ENCODE results near the gene SEMA4B.

Gene SEMA4B

DNA sequence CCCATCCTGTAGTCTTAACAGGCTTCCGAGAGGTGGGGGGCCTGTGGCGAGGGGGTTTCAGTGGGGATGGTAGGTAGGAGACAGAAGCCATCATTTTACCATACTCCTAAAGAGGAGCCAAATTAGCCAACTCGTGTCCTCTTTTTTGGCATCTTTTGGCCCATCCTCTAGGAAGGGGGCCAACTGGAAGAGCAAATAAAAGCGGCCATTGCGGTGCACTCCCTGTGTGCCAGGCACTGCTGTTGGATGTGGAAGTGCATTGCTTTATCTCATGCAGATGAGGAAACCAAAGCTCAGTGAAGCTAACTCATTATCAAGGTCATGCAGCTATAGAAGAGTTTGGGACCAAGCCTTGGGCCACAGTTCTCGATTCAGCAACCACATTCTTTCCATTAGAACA is 6.1 kb downstream of the SEMA4B start:
- no peak for DNase-seq (ENCODE audit: low read depth)

GRCh38 chr15:90208356-90208755 is 7.2 kb downstream of the SEMA4B start:
- no peak for DNase-seq (ENCODE audit: low read depth)

DNA sequence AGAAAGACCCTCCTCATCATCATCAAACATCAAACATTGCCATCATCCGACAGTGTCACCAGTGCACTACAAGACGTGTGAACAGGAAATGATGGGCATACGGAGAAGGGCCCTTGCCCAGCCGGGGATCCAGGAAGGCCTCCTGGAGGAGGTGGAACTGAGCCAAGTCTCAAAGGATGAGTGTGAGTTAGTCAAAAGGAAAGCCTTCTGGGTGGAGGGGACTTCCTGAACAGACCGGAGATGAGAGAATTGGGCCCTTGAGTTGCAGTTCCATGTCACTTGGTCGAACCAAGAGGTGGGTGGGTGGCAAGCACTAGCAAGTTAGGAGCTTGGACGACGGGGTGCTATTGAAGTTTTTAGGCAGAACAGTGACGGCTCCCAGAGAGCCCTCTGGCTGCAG is 8.5 kb downstream of the SEMA4B start:
- no peak for DNase-seq (ENCODE audit: low read depth)

DNA sequence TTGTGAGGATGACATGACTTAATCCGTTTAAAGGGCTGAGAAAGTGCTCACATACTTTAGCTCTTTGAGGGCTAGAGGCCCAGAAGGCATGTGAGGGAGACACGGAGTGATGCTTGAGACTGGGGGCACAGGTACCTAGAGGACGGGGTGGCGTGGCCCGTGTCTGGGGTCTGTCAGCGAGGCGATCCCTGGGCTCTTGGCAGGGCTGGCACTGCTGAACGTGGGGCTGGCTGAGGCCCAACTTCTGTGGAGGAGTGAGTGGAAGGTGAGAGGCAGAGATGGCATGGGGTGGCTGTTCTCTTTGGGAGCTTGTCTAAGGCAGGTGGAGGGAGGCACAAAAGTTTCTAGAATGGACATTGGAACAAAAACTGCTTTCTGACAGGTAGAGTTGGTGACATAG is 9.5 kb downstream of the SEMA4B start:
- DNase-seq (ENCODE audit: low read depth), result no peak

DNA sequence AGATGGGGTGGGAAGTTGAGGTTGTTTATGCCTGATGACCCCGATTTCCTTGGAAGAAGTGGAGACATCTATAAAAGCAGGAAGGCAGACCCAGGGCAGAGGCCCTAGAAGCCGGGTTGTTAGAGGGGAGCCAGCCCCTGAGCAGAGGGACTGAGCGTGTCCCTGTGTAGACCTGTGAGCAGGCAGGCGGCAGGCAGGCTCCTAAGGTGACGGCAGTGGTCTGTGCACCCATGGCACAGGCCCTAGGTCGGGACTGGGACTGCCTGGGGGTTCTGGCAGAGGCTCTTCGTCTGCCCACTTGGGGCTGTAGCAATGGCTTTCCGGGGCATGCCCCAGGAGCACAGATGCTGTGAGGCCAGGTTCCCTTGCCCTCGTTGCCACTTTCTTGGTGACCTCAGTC is 9.9 kb downstream of the SEMA4B start:
- DNase-seq (ENCODE audit: low read depth), result no peak

DNA sequence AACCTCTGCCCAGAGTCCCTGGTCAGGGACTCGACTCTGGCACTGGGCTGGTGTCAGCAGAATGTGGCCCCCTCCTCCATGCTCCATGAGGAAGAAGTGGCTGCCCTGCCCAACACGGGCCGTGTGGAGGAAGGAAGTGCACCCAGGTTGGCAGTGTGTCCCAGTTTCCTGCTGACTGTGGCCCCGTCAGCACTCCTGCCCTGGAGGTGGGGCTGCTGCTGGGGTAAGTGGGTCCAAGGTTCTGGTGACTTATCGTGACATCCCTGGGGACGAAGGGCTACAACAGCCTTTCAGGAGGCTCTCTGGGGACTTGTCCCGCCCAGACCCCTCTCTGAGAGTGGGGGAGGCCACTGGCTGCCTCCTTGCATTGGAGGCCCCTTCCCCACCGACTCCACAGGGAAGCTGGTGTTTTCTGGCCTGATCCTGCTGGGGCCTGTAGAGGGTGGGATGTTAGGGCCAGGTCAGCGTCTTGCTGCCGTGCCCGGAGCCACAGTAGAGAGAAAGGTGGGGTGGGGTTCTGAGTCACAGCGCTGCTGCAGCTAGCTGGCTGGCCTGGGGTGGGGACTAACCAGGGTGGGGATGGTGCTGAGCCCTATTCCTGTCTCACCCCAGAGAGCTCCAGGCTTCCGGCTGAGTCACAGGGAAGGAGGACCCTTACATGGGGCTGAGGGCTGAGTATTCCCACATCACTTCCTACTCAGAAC is 10.5 kb downstream of the SEMA4B start:
- DNase-seq (ENCODE audit: low read depth), result no peak

- DNase-seq (ENCODE audit: low read depth), result no peak
These were observed 11.3 kb downstream of the SEMA4B start for GRCh38 chr15:90212221-90213098.

DNA sequence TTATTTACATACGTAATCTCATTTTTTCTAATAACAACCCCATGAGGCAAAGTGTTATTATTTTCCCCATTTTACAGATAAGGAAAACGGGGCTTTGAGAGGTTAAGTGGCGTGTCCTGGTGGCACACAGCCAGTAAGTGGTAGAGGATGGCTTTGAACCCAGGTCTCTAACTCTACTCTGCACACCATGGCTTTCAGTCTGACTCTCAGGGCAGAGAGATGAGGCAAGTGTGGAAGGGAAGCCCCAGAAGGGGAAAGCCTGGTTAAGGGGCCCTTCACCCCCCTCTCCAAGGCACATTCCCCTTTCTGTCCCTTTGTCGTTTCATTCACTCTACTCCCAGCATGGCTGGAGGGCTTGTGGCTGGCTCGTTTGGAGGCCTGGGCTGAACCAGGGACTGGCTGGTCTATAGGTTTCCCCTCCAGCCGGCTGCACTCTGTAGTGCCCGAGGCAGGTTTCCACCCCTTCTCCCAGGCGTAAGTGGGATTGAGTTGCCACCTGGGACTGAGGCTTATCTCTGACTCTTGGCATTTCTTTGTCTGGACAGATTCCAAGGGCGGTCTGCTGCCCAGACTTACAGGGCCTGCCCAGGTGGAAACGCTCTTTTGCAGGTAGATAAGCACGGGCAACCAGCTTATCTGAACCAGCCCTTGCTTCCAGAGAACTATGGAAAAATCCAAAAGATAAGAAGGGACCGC is 12.1 kb downstream of the SEMA4B start:
- no peak for DNase-seq (ENCODE audit: low read depth)

DNA sequence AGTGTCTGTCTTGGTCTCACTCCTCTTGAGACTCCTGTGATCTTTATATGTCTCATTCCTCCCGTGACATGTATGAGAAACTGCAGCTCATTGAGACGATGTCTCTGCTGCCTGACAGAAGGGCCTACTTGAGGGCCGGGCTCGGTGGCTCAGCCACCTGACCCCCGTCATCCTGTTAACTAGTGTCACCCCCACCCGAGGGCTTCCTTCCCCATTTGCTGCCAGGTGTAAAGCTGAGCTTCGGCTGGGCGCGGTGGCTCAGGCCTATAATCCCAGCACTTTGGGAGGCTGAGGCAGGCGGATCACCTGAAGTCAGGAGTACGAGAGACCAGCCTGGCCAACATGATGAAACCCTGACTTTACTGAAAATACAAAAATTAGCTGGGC is 12.7 kb downstream of the SEMA4B start:
- no peak for DNase-seq (ENCODE audit: low read depth)

DNA sequence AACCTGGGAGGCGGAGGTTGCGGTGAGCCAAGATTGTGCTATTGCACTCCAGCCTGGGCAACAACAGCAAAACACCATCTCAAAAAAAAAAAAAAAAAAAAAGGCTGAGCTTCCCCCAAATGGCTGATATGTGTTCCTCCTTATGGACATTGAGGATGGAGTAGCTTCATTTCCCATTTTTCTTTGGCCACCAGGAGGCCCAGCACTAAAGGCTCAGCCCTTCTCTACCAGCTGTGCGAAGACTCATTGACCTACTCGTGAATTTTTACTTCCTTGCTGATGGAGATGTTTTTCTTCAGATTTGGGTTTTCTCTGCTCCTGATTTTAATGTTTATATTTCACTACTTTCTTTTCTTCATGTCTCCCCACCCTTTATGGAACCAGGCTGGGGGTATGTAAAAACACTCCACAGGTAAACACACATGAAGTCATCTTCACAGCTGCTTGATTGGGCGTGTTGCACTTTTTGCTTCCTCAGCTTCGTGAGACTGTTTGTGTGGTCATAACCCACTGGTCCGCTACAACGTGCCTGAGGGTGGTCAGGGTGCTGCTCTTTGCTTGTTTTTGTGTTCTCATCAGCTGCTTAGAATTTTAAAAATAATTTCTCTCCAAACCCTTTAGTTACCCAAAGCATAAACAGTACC is 13.5 kb downstream of the SEMA4B start:
- DNase-seq (ENCODE audit: low read depth), result no peak

DNA sequence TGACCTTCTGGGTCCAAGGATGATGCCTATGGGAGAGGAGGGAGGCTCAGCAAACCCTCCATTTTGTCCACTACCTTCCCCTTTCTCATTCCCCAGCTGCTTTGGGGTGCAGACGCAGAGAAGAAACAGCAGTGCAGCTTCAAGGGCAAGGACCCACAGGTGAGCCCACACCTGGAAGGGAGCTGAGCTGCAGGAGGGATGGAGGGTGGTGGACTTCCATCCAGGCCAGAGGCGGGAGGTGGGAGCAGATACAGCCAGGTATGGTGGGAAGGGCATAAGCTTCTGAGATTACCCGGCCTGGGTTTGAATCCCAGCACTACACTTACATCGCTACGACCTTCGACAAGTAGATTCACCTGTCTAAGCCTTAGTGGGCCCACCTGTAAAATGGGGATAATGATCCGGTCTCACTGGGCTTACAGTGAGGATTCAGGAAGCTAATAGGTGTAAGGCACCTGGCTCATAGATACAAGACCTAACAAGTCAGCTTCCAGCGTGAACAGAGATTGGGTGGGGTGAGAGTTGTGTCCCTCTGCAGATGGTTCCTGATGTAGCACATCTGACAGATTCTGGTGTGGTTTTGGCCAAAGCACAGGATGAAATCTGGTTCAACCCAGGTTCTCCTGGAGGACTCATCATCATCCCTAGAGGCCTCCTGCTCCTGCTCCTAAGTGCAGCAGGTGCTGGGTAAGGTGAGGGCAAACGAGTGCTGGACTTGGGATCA is 16.7 kb downstream of the SEMA4B start:
- no peak for DNase-seq (ENCODE audit: low read depth)

- no peak for DNase-seq (ENCODE audit: low read depth)
These were observed 18.5 kb downstream of the SEMA4B start for GRCh38 chr15:90219421-90220141.

GRCh38 chr15:90221246-90221900 is 20.2 kb downstream of the SEMA4B start:
- no peak for DNase-seq (ENCODE audit: low read depth)

DNA sequence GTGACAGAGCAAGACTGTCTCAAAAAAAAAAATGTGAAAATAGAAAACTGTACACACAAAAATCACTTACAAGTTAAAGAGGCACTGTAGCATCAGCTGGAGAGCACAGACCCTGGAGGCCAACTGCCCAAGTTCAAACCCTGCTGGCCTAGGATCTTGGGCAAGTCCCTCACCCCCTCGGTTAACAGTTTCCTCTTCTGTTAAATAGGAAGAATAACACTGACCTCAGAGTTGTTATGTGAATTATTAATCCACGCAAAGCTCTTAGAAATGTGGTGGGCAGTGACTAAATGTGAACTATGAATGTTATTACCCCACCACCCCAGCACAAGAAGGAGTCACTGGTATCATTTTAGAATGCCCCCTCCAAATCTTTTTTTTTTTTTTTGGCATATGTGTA is 21.4 kb downstream of the SEMA4B start:
- DNase-seq (ENCODE audit: low read depth), result no peak

- no peak for DNase-seq (ENCODE audit: low read depth)
These were observed 22.5 kb downstream of the SEMA4B start for GRCh38 chr15:90223441-90224165.

GRCh38 chr15:90225047-90225446 is 23.9 kb downstream of the SEMA4B start:
- no peak for DNase-seq (ENCODE audit: low read depth)

GRCh38 chr15:90225504-90226234 is 24.5 kb downstream of the SEMA4B start:
- DNase-seq (ENCODE audit: low read depth), result no peak

DNA sequence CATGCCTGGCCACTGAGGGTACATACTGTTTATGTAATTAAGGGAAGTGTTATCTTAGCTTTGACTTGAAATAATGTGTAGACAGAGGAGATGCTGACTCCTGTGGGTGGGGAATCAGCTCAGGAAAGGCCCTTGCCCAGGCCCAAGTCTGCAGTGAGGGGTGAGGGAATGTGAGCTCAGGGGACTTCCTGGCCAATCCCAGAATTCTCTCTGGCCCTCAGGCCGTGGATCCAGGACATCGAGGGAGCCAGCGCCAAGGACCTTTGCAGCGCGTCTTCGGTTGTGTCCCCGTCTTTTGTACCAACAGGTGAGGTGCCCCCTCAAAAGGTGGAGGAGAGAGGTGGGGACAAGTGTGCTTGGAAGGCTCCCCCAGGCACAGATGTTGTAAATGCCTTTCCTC is 26.2 kb downstream of the SEMA4B start:
- DNase-seq (ENCODE audit: low read depth), result no peak

Measured in stimulated activated CD8-positive, alpha-beta memory T cell treated with anti-CD3 and anti-CD28 coated beads, Interleukin-15, amount 100 ng/mL, for 1 hour (primary cell).